ENCODE measurements around the gene R3HDM2. TPM values are rescaled to one million over a fixed set of nuclear protein-coding genes. Genes with fewer than 3 reads are reported as not detected.

R3HDM2 gene
- total and polyA plus RNA-seq, 2 of the 13 experiments (the other 11 are each of a cell fraction or from before 2014, with no cell fraction given) = 11.1 to 23.5 TPM

DNA sequence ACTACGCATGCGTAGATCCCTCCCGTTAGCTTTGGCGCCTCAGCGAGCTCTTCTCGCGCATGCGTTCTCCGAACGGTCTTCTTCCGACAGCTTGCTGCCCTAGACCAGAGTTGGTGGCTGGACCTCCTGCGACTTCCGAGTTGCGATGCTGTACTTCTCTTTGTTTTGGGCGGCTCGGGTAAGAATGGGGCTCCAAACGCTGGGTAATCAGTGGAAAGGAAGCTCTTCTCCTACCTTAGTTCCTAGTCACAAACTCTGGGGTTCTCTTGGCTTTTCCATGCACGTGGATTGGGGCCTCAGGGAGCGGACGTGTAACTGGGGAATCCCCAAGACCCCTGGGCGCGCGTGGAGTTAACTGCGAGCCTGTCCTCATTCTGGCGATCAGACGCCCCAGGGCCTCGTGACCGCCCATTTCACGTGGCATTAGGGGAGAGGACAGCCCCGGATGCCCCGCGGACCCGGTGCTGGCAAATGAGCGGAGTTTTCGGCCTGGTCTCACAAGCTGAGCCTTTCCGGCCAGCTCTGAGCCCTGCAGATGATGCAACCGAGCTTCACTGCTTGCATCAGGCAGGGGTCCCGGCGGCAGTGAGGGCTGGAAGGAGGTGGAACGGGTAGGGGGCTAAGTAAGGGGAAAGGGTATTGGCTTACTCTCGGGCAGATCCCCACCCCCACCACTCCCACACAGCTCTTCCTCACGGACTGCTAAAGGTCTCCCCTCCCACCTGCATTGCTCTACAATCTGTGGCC is 201.0 kb downstream of the R3HDM2 start, which contains the start of gene SHMT2 (continued):
- TF ChIP-seq ATAD3A (CRISPR knock-in tag; IDR thresholded peaks at IDR 0.05) = no peak
- TF ChIP-seq, protein P1, sequence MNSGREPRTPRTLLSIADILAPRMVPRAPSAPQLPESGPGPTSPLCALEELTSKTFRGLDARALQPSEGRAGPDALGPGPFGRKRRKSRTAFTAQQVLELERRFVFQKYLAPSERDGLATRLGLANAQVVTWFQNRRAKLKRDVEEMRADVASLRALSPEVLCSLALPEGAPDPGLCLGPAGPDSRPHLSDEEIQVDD (CRISPR knock-in tag; IDR thresholded peaks at IDR 0.05; ENCODE audit: borderline replicate concordance) = no peak
- no peak for TF ChIP-seq ZNF138 (CRISPR knock-in tag; IDR thresholded peaks at IDR 0.05; ENCODE audit: low read depth)
- TF ChIP-seq RARG (CRISPR knock-in tag; IDR thresholded peaks at IDR 0.05; ENCODE audit: low read depth) = no peak
- TF ChIP-seq PAWR (CRISPR knock-in tag; IDR thresholded peaks at IDR 0.05; ENCODE audit: borderline replicate concordance) = no peak
- no peak for TF ChIP-seq NFE2L2 (IDR thresholded peaks at IDR 0.05; ENCODE audit: low read length)
- TF ChIP-seq ATF1 (CRISPR knock-in tag; IDR thresholded peaks at IDR 0.05) = no peak
- no peak for TF ChIP-seq ZEB1 (IDR thresholded peaks at IDR 0.05; ENCODE audit: insufficient replicate concordance, low read depth)
- TF ChIP-seq, protein P2, sequence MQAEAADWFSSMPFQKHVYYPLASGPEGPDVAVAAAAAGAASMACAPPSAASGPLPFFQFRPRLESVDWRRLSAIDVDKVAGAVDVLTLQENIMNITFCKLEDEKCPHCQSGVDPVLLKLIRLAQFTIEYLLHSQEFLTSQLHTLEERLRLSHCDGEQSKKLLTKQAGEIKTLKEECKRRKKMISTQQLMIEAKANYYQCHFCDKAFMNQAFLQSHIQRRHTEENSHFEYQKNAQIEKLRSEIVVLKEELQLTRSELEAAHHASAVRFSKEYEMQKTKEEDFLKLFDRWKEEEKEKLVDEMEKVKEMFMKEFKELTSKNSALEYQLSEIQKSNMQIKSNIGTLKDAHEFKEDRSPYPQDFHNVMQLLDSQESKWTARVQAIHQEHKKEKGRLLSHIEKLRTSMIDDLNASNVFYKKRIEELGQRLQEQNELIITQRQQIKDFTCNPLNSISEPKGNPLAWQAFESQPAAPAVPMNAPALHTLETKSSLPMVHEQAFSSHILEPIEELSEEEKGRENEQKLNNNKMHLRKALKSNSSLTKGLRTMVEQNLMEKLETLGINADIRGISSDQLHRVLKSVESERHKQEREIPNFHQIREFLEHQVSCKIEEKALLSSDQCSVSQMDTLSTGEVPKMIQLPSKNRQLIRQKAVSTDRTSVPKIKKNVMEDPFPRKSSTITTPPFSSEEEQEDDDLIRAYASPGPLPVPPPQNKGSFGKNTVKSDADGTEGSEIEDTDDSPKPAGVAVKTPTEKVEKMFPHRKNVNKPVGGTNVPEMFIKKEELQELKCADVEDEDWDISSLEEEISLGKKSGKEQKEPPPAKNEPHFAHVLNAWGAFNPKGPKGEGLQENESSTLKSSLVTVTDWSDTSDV (CRISPR knock-in tag; IDR thresholded peaks at IDR 0.05) = no peak
- TF ChIP-seq ZNF430 (CRISPR knock-in tag; IDR thresholded peaks at IDR 0.05) = no peak
- TF ChIP-seq, protein P3, sequence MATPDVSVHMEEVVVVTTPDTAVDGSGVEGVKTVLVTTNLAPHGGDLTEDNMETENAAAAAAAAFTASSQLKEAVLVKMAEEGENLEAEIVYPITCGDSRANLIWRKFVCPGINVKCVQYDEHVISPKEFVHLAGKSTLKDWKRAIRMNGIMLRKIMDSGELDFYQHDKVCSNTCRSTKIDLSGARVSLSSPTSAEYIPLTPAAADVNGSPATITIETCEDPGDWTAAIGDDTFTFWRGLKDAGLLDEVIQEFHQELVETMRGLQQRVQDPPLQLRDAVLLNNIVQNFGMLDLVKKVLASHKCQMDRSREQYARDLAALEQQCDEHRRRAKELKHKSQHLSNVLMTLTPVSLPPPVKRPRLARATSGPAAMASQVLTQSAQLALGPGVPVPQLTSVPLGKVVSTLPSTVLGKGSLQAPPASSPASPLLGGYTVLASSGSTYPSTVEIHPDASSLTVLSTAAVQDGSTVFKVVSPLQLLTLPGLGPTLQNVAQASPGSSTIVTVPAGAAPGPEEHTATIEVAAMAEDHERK (CRISPR knock-in tag; IDR thresholded peaks at IDR 0.05; ENCODE audit: low read depth) = no peak
- no peak for TF ChIP-seq SRF (IDR thresholded peaks at IDR 0.05; ENCODE audit: low read depth, low read length)
- TF ChIP-seq, protein P4, sequence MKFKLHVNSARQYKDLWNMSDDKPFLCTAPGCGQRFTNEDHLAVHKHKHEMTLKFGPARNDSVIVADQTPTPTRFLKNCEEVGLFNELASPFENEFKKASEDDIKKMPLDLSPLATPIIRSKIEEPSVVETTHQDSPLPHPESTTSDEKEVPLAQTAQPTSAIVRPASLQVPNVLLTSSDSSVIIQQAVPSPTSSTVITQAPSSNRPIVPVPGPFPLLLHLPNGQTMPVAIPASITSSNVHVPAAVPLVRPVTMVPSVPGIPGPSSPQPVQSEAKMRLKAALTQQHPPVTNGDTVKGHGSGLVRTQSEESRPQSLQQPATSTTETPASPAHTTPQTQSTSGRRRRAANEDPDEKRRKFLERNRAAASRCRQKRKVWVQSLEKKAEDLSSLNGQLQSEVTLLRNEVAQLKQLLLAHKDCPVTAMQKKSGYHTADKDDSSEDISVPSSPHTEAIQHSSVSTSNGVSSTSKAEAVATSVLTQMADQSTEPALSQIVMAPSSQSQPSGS (CRISPR knock-in tag; IDR thresholded peaks at IDR 0.05) = peak; percentile 58; the same call in 1 of the 2 replicates
- no peak for TF ChIP-seq TRIM24 (CRISPR knock-in tag; IDR thresholded peaks at IDR 0.05)
- TF ChIP-seq GABPA (IDR thresholded peaks at IDR 0.05; ENCODE audit: low read depth, low read length) = no peak
- TF ChIP-seq GABPA (CRISPR knock-in tag; IDR thresholded peaks at IDR 0.05; ENCODE audit: low read depth) = no peak
- TF ChIP-seq, protein P5, sequence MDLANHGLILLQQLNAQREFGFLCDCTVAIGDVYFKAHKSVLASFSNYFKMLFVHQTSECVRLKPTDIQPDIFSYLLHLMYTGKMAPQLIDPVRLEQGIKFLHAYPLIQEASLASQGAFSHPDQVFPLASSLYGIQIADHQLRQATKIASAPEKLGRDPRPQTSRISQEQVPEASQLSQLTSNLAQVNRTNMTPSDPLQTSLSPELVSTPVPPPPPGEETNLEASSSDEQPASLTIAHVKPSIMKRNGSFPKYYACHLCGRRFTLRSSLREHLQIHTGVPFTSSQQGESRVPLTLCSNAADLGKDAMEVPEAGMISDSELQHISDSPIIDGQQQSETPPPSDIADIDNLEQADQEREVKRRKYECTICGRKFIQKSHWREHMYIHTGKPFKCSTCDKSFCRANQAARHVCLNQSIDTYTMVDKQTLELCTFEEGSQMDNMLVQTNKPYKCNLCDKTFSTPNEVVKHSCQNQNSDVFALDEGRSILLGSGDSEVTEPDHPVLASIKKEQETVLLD (CRISPR knock-in tag; IDR thresholded peaks at IDR 0.05; ENCODE audit: low read depth) = no peak
- peak; percentile 74; the same call in 1 of the 2 replicates for TF ChIP-seq HDAC1 (CRISPR knock-in tag; IDR thresholded peaks at IDR 0.05)
- no peak for TF ChIP-seq ZFP1 (CRISPR knock-in tag; IDR thresholded peaks at IDR 0.05)
- no peak for TF ChIP-seq MAFG (CRISPR knock-in tag; IDR thresholded peaks at IDR 0.05)
- peak; percentile 70; the same call in 1 of the 2 replicates for TF ChIP-seq ZNF709 (CRISPR knock-in tag; IDR thresholded peaks at IDR 0.05)
- TF ChIP-seq, protein P6, sequence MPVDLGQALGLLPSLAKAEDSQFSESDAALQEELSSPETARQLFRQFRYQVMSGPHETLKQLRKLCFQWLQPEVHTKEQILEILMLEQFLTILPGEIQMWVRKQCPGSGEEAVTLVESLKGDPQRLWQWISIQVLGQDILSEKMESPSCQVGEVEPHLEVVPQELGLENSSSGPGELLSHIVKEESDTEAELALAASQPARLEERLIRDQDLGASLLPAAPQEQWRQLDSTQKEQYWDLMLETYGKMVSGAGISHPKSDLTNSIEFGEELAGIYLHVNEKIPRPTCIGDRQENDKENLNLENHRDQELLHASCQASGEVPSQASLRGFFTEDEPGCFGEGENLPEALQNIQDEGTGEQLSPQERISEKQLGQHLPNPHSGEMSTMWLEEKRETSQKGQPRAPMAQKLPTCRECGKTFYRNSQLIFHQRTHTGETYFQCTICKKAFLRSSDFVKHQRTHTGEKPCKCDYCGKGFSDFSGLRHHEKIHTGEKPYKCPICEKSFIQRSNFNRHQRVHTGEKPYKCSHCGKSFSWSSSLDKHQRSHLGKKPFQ (CRISPR knock-in tag; IDR thresholded peaks at IDR 0.05; ENCODE audit: insufficient replicate concordance) = no peak
